Measurements from ENCODE around the gene RFK. TPM values are rescaled to one million over a fixed set of nuclear protein-coding genes. Genes with fewer than 3 reads are reported as not detected.
A peak's percentile ranks its signal among the peaks of the same experiment; 100 is the strongest.

Gene RFK
- total and polyA plus RNA-seq, 9 of the 15 experiments (the other 6 are each of a cell fraction or from before 2014, with no cell fraction given), result 3.8 to 51.1 (median 14.8) TPM

GRCh38 chr9:76374783-76375559, 19.3 kb downstream of the RFK start (continued):
- TF ChIP-seq REST (IDR thresholded peaks at IDR 0.05; ENCODE audit: borderline replicate concordance) (no peak), REST (CRISPR knock-in tag; IDR thresholded peaks at IDR 0.05; ENCODE audit: low read depth) (no peak), TSHZ1 (CRISPR knock-in tag; IDR thresholded peaks at IDR 0.05) (no peak), RREB1 (CRISPR knock-in tag; IDR thresholded peaks at IDR 0.05) (no peak), TAF1 (IDR thresholded peaks at IDR 0.05; ENCODE audit: control insufficient read depth, extremely low read depth, insufficient read depth, low read length, severe bottlenecking) (no peak), ATF7 (IDR thresholded peaks at IDR 0.05) (peak; percentile 63; the same call in 1 of the 2 replicates)
